ENCODE measurements around the gene SARDH. TPM values are rescaled to one million over a fixed set of nuclear protein-coding genes. Genes with fewer than 3 reads are reported as not detected.
"Not testable (repeated sequence)": the region's sequence is repeated elsewhere in the genome, so short reads cannot be mapped to it uniquely, and the experiment has no call there.

The SARDH gene
- total RNA-seq, 2 donors from 2014 or later, result 8.4 to 11.2 TPM

DNA sequence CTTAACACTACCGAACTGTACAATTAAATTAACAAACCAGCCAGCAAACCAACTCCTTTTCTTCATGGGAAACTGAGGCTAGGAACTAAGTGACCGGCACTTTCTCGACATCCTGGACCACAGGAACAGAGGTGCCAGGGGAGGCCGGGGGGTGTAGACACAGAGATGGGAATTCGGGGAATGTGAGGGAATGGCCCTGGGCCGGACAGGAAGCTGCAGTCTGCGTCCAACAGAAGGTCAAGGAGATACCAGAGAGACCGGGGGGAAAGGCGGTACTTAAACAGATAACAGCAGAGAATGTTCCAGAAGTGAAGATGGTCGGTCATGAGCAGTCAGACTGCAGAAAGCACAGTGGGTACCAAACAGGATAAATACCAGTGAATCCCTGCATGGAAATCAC, 61.7 kb downstream of the SARDH start:
- no peaks in the 10 kb centered on the region for H3K27me3 ChIP-seq (ENCODE audit: control insufficient read depth, insufficient read depth, low read length, poor library complexity, severe bottlenecking)
- Mint-ChIP-seq H3K36me3 (ENCODE audit: low read depth) (no peaks in the 10 kb centered on the region), H3K9me3 (no peaks in the 10 kb centered on the region), H3K27ac (no peak overlapping the region), H3K4me1 (no peaks in the 10 kb centered on the region), H3K4me3 (no peak overlapping the region), H3K27me3 (ENCODE audit: insufficient read depth) (no peaks in the 10 kb centered on the region)
- TF ChIP-seq, protein P1, sequence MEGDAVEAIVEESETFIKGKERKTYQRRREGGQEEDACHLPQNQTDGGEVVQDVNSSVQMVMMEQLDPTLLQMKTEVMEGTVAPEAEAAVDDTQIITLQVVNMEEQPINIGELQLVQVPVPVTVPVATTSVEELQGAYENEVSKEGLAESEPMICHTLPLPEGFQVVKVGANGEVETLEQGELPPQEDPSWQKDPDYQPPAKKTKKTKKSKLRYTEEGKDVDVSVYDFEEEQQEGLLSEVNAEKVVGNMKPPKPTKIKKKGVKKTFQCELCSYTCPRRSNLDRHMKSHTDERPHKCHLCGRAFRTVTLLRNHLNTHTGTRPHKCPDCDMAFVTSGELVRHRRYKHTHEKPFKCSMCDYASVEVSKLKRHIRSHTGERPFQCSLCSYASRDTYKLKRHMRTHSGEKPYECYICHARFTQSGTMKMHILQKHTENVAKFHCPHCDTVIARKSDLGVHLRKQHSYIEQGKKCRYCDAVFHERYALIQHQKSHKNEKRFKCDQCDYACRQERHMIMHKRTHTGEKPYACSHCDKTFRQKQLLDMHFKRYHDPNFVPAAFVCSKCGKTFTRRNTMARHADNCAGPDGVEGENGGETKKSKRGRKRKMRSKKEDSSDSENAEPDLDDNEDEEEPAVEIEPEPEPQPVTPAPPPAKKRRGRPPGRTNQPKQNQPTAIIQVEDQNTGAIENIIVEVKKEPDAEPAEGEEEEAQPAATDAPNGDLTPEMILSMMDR (conservative IDR thresholded peaks at IDR 0.05), result no peak
- peaks cover 3% of the 10 kb centered on the region for H3K4me1 ChIP-seq (ENCODE audit: control insufficient read depth, insufficient read depth, low read length)
- H3K9me3 ChIP-seq (ENCODE audit: control insufficient read depth, low read length), result no peaks in the 10 kb centered on the region
- no peak overlapping the region for H3K9ac ChIP-seq (ENCODE audit: extremely low read depth, low read length, poor library complexity, severe bottlenecking)
- no peak overlapping the region for H3K27ac ChIP-seq (ENCODE audit: low read depth, low read length)
- 90 to 93% methylated on average over 9 to 10 of the region's 10 CpGs for WGBS, 2 experiments (ENCODE audit: insufficient coverage in 1 of 2, insufficient read length in 1 of 2)
- no peak for DNase-seq
- no peaks in the 10 kb centered on the region for H3K36me3 ChIP-seq (ENCODE audit: control insufficient read depth, insufficient read depth, low read length)
- no peak overlapping the region for H3K4me3 ChIP-seq (ENCODE audit: low read length)

DNA sequence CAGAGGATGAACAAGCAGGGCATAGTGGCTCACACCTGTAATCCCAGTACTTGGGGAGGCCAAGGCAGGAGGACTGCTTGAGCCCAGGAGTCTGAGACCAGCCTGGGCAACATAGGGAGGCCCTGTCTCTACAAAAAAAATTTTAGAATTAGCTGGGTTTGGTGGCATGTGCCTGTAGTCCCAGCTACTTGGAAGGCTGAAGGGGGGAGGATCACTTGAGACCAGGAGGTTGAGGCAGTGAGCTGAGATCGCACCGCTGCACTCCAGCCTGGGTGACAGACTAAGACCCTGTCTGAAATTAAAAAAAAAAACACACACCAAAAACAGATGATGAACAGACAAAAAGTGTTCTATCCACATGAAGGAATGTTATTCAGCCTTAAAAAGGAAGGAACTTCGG, 62.4 kb downstream of the SARDH start:
- not testable (repeated sequence) for H3K27me3 ChIP-seq (ENCODE audit: control insufficient read depth, insufficient read depth, low read length, poor library complexity, severe bottlenecking); H3K36me3 ChIP-seq (ENCODE audit: control insufficient read depth, insufficient read depth, low read length); DNase-seq; H3K9ac ChIP-seq (ENCODE audit: extremely low read depth, low read length, poor library complexity, severe bottlenecking); H3K4me3 ChIP-seq (ENCODE audit: low read length); H3K27me3 Mint-ChIP-seq (ENCODE audit: insufficient read depth); H3K4me3 Mint-ChIP-seq; H3K4me1 Mint-ChIP-seq; H3K4me1 ChIP-seq (ENCODE audit: control insufficient read depth, insufficient read depth, low read length); H3K9me3 ChIP-seq (ENCODE audit: control insufficient read depth, low read length); H3K9me3 Mint-ChIP-seq; H3K36me3 Mint-ChIP-seq (ENCODE audit: low read depth); H3K27ac Mint-ChIP-seq; H3K27ac ChIP-seq (ENCODE audit: low read depth, low read length)
- 90 to 100% methylated on average over 2 to 3 of the region's 3 CpGs for WGBS, 2 experiments (ENCODE audit: insufficient coverage in 1 of 2, insufficient read length in 1 of 2)

DNA sequence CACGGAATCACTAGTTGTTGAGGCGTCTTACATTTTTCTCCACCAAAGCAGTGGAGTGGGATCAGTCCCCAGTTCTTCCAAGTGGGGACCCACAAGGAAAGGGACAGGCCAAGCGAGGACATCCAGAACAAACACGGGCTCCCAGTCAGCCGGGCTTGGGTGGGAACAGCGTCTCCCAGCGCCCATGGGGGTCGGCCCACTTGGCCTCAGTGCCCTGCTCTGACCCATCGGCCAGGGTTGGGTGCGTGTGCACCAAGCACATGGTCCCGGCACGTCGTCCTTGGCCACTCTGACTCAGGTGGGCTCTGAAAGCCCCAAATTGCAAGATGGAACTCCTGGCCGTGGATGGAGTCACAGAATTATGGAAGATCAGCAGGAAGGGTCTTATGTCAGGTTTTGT, 64.1 kb downstream of the SARDH start:
- H3K4me1 Mint-ChIP-seq, result no peaks in the 10 kb centered on the region
- no peaks in the 10 kb centered on the region for H3K4me1 ChIP-seq (ENCODE audit: control insufficient read depth, insufficient read depth, low read length)
- no peak overlapping the region for H3K27ac Mint-ChIP-seq
- no peak overlapping the region for H3K4me3 ChIP-seq (ENCODE audit: low read length)
- TF ChIP-seq, protein P1 (conservative IDR thresholded peaks at IDR 0.05), result no peak
- H3K27me3 ChIP-seq (ENCODE audit: control insufficient read depth, insufficient read depth, low read length, poor library complexity, severe bottlenecking), result no peaks in the 10 kb centered on the region
- H3K9me3 Mint-ChIP-seq, result peaks cover 4% of the 10 kb centered on the region
- H3K36me3 Mint-ChIP-seq (ENCODE audit: low read depth), result no peaks in the 10 kb centered on the region
- 94 to 99% methylated on average over 12 to 14 of the region's 14 CpGs for WGBS, 2 experiments (ENCODE audit: insufficient coverage in 1 of 2, insufficient read length in 1 of 2)
- no peaks in the 10 kb centered on the region for H3K36me3 ChIP-seq (ENCODE audit: control insufficient read depth, insufficient read depth, low read length)
- no peak overlapping the region for H3K9ac ChIP-seq (ENCODE audit: extremely low read depth, low read length, poor library complexity, severe bottlenecking)
- H3K9me3 ChIP-seq (ENCODE audit: control insufficient read depth, low read length), result no peaks in the 10 kb centered on the region
- DNase-seq, result no peak
- no peak overlapping the region for H3K4me3 Mint-ChIP-seq
- H3K27me3 Mint-ChIP-seq (ENCODE audit: insufficient read depth), result no peaks in the 10 kb centered on the region
- no peak overlapping the region for H3K27ac ChIP-seq (ENCODE audit: low read depth, low read length)

DNA sequence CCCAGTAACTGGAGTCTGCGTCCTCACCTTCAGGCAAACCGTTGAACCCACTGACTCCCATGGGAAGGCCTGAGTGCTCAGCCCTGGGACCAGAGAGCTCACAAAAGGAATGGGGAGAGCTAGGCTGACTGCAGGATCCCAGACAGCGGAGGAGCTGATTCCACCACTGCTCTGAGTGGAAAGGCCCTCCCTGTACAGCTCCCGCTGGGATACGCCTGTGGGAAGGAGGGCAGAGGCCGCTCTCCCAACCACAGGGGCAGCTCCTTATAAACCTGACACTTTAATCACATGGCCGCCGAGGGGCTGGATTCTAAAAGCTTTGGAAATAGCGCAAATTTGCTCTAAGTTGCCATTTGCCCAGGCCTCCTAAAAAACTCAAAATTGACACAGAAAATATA, 64.9 kb downstream of the SARDH start:
- no peaks in the 10 kb centered on the region for H3K27me3 ChIP-seq (ENCODE audit: control insufficient read depth, insufficient read depth, low read length, poor library complexity, severe bottlenecking)
- DNase-seq, result no peak
- H3K9me3 ChIP-seq (ENCODE audit: control insufficient read depth, low read length), result no peaks in the 10 kb centered on the region
- H3K4me1 ChIP-seq (ENCODE audit: control insufficient read depth, insufficient read depth, low read length), result no peaks in the 10 kb centered on the region
- no peak overlapping the region for H3K9ac ChIP-seq (ENCODE audit: extremely low read depth, low read length, poor library complexity, severe bottlenecking)
- 89 to 90% methylated on average over 8 to 9 of the region's 9 CpGs for WGBS, 2 experiments (ENCODE audit: insufficient coverage in 1 of 2, insufficient read length in 1 of 2)
- no peaks in the 10 kb centered on the region for H3K27me3 Mint-ChIP-seq (ENCODE audit: insufficient read depth)
- H3K4me1 Mint-ChIP-seq, result no peaks in the 10 kb centered on the region
- no peaks in the 10 kb centered on the region for H3K36me3 ChIP-seq (ENCODE audit: control insufficient read depth, insufficient read depth, low read length)
- no peak overlapping the region for H3K4me3 Mint-ChIP-seq
- H3K27ac Mint-ChIP-seq, result no peak overlapping the region
- H3K27ac ChIP-seq (ENCODE audit: low read depth, low read length), result no peak overlapping the region
- peaks cover 4% of the 10 kb centered on the region for H3K9me3 Mint-ChIP-seq
- no peak overlapping the region for H3K4me3 ChIP-seq (ENCODE audit: low read length)
- H3K36me3 Mint-ChIP-seq (ENCODE audit: low read depth), result no peaks in the 10 kb centered on the region
- TF ChIP-seq, protein P1 (conservative IDR thresholded peaks at IDR 0.05), result no peak

All from endodermal cell (in vitro differentiated cells).